Fibroblast of skin of right quadriceps (primary cell): ENCODE measurements around the gene ZNF722.
"Not testable (repeated sequence)": the region's sequence is repeated elsewhere in the genome, so short reads cannot be mapped to it uniquely, and the experiment has no call there.

Experiments
- DNase-seq: peaks from one replicate; pipeline ENCODE4 v3.0.0-alpha.2; 2013

The ZNF722 gene

DNA sequence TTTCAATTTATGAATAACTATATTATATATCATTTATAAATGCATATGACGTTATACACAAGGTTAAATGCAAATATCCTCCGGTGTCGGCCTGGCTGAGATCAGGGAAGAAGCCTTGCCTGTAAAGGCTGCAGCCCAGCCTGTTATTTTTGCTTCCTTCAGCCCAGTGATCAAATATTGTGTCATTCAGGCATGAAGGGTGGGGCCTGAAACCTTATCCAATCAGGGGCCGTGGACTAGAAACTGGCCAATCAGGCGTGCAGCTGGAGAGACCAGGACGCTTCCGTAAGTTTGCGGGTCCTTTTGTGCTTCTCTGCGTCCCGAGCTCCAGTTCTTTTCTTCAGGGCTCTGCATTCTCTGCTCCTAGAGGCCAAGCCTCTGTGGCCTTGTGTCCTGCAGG lies at the start of gene ZNF722:
TSS of gene ZNF722 (plus strand) at position 301 of the 400 bp plus-strand sequence. CDS start 113 bp downstream, outside the sequence.
- DNase-seq: no peak

- no peak for DNase-seq
Observed at GRCh38 chr7:63953181-63953580, 45.5 kb upstream of the ZNF722 start.

DNA sequence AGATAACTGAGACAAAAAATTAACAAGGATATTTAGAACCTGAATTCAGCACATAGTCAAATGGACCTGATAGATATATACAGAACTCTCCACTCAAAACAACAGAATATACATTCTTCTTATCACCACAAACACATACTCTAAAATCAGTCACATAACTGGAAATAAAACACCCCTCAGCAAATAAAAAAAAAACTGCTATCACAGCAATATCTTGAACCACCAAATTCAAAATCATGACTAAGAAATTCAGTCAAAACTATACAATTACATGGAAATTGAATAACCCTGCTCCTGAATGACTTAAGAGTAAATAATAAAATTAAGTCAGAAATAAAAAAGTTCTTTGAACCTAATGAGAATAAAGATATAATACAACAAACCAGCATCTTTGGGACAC lies 30.0 kb upstream of the ZNF722 start:
- no peak for DNase-seq

GRCh38 chr7:64015496-64015895 lies 16.8 kb downstream of the ZNF722 start:
- not testable (repeated sequence) for DNase-seq

DNA sequence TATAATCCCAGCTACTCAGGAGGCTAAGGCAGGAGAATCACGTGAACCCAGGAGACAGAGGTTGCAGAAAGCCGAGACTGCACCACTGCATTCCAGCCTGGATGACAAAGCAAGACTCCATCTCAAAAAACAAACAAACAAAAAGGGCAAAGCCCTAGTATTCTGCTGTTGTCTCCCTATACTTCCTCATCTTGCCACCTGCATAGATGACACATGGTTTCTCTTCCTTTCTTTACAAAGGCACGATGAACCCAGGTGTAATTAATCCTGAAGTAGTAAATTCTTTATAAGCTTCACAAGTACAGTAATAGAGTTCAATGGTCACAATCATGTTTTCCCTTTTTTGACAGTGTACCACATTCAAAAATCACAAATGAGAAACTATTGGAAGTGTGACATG lies 36.7 kb downstream of the ZNF722 start:
- no peak for DNase-seq

GRCh38 chr7:64037095-64037494 lies 38.4 kb downstream of the ZNF722 start:
- no peak for DNase-seq

GRCh38 chr7:64045301-64046040 lies 46.8 kb downstream of the ZNF722 start, which contains the start of gene ZNF727:
Gene ZNF727, plus strand, starts transcription at chr7:64045434. Its CDS starts 188 bp downstream, at chr7:64045622.
- DNase-seq: no peak

- DNase-seq: no peak
Observed at GRCh38 chr7:64046041-64046389, 47.4 kb downstream of the ZNF722 start.
